K562 (cell line): ENCODE data around the gene EDRF1.

ENCODE experiments used
- CBFB ChIP-seq: sonication (generic); formaldehyde crosslinking; IDR thresholded peaks from 2 replicates; pipeline ENCODE4 v1.4.0; 2020; ENCODE audit warnings: mild to moderate bottlenecking, missing genetic modification reagents
- CHD2 ChIP-seq: IDR thresholded peaks from 2 replicates; pipeline ENCODE4 v1.6.1; 2011; ENCODE audit warnings: low read depth, low read length
- ERF ChIP-seq: fragments of 450-650 bp; formaldehyde crosslinking; IDR thresholded peaks from 2 replicates; pipeline ENCODE4 v1.4.0; 2020; ENCODE audit warnings: mild to moderate bottlenecking, mixed read lengths
- FOXA1 ChIP-seq: fragments of 450-650 bp; IDR thresholded peaks from 2 replicates; pipeline ENCODE4 v1.6.1; 2016; ENCODE audit warnings: mild to moderate bottlenecking, borderline replicate concordance
- KLF6 ChIP-seq: fragments of 250-450 bp; sonication (Bioruptor Pico); IDR thresholded peaks from 2 replicates; pipeline ENCODE4 v1.4.0; 2020; ENCODE audit warnings: mild to moderate bottlenecking, moderate library complexity, borderline replicate concordance
- MYC ChIP-seq, 2 experiments: fragments of 250-450 bp in 1 of 2; sonication (Bioruptor Pico) in 1 of 2; IDR thresholded peaks; 2 replicates each; pipeline versions ENCODE4 v1.5.1 to v1.6.1; 2012 to 2021; ENCODE audit warnings: low read depth in 2 of 2, borderline replicate concordance in 1 of 2, improper control_type of control experiment in 1 of 2, low read length in 1 of 2, mild to moderate bottlenecking in 1 of 2, moderate library complexity in 1 of 2
- NR1H2 ChIP-seq: sonication (generic); formaldehyde crosslinking; IDR thresholded peaks from 2 replicates; pipeline ENCODE4 v1.4.0; 2020; ENCODE audit warnings: mild to moderate bottlenecking, missing genetic modification reagents
- PHF20 ChIP-seq: fragments of 450-650 bp; IDR thresholded peaks from 2 replicates; pipeline ENCODE4 v1.6.1; 2018; ENCODE audit not compliant: partially characterized antibody
- RCOR1 ChIP-seq, 2 experiments: IDR thresholded peaks; 2 replicates each; pipeline ENCODE4 v1.6.1; 2012; ENCODE audit warnings: low read depth in 2 of 2, low read length in 2 of 2, borderline replicate concordance in 1 of 2, improper control_type of control experiment in 1 of 2
- ZFP36 ChIP-seq: fragments of 150-350 bp; IDR thresholded peaks from 2 replicates; pipeline ENCODE4 v1.6.1; 2018; ENCODE audit warnings: low read length, low read depth; ENCODE audit not compliant: partially characterized antibody
- TF ChIP-seq, protein P1 (sequence below), 3 experiments: fragments of 200-800 bp in 1 of 3; fragments of 250-450 bp in 1 of 3; fragments of 450-650 bp in 1 of 3; sonication (Bioruptor Pico) in 1 of 3; sonication (Bioruptor generic) in 1 of 3; formaldehyde crosslinking in 1 of 3; IDR thresholded peaks; 2 replicates each; pipeline versions ENCODE4 v1.6.1 to v1.8.0; 2016 to 2022; ENCODE audit warnings: mild to moderate bottlenecking in 2 of 3, missing genetic modification characterization in 2 of 3, missing compliant biosample characterization in 1 of 3, moderate library complexity in 1 of 3
- TF ChIP-seq, protein P2 (sequence below), 3 experiments: IDR thresholded peaks in 2 of 3; conservative IDR thresholded peaks in 1 of 3; 2 replicates each; pipeline ENCODE4 v1.5.1; 2011 to 2012; ENCODE audit warnings: low read length in 3 of 3, mild to moderate bottlenecking in 3 of 3, control low read depth in 2 of 3, improper control_type of control experiment in 1 of 3, inconsistent platforms in 1 of 3, low read depth in 1 of 3, mixed read lengths in 1 of 3, moderate library complexity in 1 of 3; ENCODE audit not compliant: insufficient read depth in 2 of 3
- TF ChIP-seq, protein P3 (sequence below): fragments of 250-450 bp; sonication (Bioruptor Pico); IDR thresholded peaks from 2 replicates; pipeline ENCODE4 v1.5.0; 2021

DNA sequence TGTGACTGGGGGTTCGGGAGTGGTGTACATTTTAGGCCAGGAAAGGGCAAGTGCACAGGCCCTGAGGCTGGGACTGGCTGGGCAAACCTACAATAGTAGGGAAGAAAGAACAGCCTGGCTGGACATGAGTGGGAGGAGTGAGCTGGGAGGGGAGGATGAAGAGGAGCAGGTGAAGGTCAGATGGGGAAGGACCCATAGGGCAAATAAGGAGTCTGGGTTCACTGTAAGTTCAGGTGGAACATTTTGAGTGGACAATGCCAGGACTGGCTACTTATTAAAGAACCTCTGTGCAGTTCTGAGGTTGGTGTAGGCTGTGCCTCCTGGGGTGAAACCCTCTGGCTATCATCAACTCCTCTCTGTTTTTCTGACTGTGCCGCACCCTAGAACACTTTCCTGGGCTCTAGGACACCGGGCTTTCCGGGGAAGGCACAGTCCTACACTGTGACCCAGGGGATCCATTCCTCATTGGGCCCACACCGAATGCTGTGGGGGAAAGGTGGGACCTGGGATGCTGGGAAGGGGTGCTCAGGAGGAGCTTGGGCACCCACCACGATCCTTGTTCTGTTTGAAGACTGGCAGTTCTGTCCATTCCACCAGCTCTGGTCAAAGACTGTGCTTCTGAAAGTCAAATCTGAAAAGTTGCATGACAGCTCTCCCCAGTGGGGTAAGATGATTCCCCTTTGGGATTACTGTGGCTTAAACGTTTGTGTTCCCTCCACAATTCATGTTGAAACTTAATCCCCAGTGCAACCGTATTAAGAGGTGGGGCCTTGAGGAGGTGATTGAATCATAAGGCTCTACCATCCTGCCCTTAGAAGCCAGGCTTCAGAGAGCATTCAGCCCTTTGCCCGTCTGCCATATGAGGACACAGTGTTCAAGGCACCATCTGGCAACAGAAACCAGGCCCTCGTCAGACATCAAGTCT, 60.2 kb downstream of the EDRF1 start:
- TF ChIP-seq ZFP36: no peak
- TF ChIP-seq, protein P1, sequence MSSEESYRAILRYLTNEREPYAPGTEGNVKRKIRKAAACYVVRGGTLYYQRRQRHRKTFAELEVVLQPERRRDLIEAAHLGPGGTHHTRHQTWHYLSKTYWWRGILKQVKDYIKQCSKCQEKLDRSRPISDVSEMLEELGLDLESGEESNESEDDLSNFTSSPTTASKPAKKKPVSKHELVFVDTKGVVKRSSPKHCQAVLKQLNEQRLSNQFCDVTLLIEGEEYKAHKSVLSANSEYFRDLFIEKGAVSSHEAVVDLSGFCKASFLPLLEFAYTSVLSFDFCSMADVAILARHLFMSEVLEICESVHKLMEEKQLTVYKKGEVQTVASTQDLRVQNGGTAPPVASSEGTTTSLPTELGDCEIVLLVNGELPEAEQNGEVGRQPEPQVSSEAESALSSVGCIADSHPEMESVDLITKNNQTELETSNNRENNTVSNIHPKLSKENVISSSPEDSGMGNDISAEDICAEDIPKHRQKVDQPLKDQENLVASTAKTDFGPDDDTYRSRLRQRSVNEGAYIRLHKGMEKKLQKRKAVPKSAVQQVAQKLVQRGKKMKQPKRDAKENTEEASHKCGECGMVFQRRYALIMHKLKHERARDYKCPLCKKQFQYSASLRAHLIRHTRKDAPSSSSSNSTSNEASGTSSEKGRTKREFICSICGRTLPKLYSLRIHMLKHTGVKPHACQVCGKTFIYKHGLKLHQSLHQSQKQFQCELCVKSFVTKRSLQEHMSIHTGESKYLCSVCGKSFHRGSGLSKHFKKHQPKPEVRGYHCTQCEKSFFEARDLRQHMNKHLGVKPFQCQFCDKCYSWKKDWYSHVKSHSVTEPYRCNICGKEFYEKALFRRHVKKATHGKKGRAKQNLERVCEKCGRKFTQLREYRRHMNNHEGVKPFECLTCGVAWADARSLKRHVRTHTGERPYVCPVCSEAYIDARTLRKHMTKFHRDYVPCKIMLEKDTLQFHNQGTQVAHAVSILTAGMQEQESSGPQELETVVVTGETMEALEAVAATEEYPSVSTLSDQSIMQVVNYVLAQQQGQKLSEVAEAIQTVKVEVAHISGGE (CRISPR knock-in tag; IDR thresholded peaks at IDR 0.05): no peak
- TF ChIP-seq NR1H2 (CRISPR knock-in tag): no peak
- TF ChIP-seq, protein P2, sequence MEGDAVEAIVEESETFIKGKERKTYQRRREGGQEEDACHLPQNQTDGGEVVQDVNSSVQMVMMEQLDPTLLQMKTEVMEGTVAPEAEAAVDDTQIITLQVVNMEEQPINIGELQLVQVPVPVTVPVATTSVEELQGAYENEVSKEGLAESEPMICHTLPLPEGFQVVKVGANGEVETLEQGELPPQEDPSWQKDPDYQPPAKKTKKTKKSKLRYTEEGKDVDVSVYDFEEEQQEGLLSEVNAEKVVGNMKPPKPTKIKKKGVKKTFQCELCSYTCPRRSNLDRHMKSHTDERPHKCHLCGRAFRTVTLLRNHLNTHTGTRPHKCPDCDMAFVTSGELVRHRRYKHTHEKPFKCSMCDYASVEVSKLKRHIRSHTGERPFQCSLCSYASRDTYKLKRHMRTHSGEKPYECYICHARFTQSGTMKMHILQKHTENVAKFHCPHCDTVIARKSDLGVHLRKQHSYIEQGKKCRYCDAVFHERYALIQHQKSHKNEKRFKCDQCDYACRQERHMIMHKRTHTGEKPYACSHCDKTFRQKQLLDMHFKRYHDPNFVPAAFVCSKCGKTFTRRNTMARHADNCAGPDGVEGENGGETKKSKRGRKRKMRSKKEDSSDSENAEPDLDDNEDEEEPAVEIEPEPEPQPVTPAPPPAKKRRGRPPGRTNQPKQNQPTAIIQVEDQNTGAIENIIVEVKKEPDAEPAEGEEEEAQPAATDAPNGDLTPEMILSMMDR (IDR thresholded peaks at IDR 0.05 in 2 of 3, conservative IDR thresholded peaks at IDR 0.05 in 1 of 3; ENCODE audit: insufficient read depth in 2 of 3, low read depth in 1 of 3, low read length in 3 of 3): no peak
- no peak for TF ChIP-seq KLF6 (CRISPR knock-in tag)
- TF ChIP-seq, protein P3, sequence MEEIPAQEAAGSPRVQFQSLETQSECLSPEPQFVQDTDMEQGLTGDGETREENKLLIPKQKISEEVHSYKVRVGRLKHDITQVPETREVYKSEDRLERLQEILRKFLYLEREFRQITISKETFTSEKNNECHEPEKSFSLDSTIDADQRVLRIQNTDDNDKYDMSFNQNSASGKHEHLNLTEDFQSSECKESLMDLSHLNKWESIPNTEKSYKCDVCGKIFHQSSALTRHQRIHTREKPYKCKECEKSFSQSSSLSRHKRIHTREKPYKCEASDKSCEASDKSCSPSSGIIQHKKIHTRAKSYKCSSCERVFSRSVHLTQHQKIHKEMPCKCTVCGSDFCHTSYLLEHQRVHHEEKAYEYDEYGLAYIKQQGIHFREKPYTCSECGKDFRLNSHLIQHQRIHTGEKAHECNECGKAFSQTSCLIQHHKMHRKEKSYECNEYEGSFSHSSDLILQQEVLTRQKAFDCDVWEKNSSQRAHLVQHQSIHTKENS: no peak
- TF ChIP-seq CBFB (CRISPR knock-in tag): no peak
- no peak for TF ChIP-seq CHD2
- no peak for TF ChIP-seq FOXA1
- no peak for TF ChIP-seq ERF (CRISPR knock-in tag)
- TF ChIP-seq PHF20: no peak
- no peak for TF ChIP-seq RCOR1 (IDR thresholded peaks at IDR 0.05; ENCODE audit: borderline replicate concordance in 1 of 2, low read depth in 2 of 2, low read length in 2 of 2)
- TF ChIP-seq MYC (IDR thresholded peaks at IDR 0.05; ENCODE audit: low read depth, low read length): no peak
- no peak for TF ChIP-seq MYC (CRISPR knock-in tag; IDR thresholded peaks at IDR 0.05; ENCODE audit: borderline replicate concordance, low read depth)
